ENCODE measurements around the gene KRTAP10-12.

GRCh38 chr21:44710294-44710665 is 13.3 kb downstream of the KRTAP10-12 start:
- TF ChIP-seq CTCF (IDR thresholded peaks at IDR 0.05; ENCODE audit: low read depth, low read length) (no peak), MYC (IDR thresholded peaks at IDR 0.05; ENCODE audit: low read depth, low read length) (no peak), POLR2A (IDR thresholded peaks at IDR 0.05; ENCODE audit: extremely low read depth, insufficient read length) (no peak)

Measured in NB4 (cell line).